ENCODE results near the gene LRRC75B.
A peak's percentile ranks its signal among the peaks of the same experiment; 100 is the strongest.

LRRC75B gene

DNA sequence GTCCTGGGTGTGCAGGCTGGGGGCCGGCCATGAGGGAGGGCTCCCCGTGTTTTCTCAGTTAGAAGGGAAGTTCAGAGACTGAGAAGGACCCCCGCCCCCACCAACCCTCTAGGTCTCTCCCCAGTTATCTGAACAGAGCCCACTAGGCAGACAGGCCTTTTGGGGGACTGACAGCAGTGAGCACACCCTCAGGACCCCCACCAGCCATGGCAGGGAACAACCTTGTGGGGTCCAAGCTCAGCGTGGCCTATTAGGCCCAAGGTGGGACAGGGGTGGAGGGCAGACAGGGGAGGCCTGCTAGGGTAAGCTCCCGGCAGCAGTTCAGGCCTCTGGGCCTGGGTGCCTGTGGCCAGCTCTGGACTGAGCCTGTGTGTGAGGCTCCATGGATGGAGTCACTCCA, 5.6 kb downstream of the LRRC75B start:
- ATAC-seq (replicated peaks) = no peak
- H3K9me3 Mint-ChIP-seq = no peaks in the 10 kb centered on the region
- no peaks in the 10 kb centered on the region for H3K36me3 Mint-ChIP-seq (ENCODE audit: insufficient read depth)
- DNase-seq = no peak
- peaks cover 2% of the 10 kb centered on the region in 2 donors for H3K4me1 Mint-ChIP-seq (ENCODE audit: low read depth in 2 of 2)
- H3K27me3 Mint-ChIP-seq = peaks cover 0 to 2% of the 10 kb centered on the region in 2 donors
- H3K4me3 Mint-ChIP-seq = no peak overlapping the region
- H3K27ac Mint-ChIP-seq = no peak overlapping the region

DNA sequence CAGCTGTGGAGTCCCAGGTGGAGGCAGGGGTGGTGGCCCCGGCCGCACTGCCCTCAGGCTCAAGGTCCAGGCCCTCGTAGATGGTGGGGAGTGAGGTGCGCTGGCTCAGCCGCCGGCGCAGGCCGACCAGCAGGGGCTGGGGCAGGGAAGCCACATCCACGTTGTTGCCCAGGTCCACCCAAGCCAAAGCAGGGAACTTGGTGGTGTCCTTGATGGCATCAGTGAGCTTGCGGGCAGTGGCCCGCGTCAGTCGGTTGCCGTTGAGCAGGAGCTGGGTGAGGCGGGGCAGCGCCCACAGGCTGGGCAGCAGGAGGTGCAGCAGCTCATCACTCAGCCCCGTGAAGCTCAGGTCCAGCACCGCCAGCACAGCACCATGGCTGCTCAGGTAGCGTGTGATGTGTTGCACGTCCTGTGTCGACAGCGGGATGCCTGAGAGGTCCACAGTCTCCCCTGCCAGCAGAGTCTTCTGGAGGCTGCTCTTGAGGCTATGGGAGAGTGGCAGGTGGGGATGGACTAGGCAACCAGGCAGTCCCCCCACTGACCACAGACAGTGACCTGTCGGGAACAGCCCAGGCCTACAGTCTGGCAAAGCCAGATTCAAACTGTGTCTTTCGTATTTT, 6.8 kb downstream of the LRRC75B start:
- DNase-seq = no peak

GRCh38 chr22:24585461-24585860, 7.4 kb downstream of the LRRC75B start:
- H3K36me3 Mint-ChIP-seq (ENCODE audit: insufficient read depth) = no peaks in the 10 kb centered on the region
- DNase-seq = no peak
- H3K9me3 Mint-ChIP-seq = no peaks in the 10 kb centered on the region
- H3K27ac Mint-ChIP-seq = no peak overlapping the region
- H3K4me3 Mint-ChIP-seq = no peak overlapping the region
- H3K4me1 Mint-ChIP-seq (ENCODE audit: low read depth in 2 of 2) = no peaks in the 10 kb centered on the region
- ATAC-seq (replicated peaks) = no peak
- H3K27me3 Mint-ChIP-seq = no peaks in the 10 kb centered on the region

More for the DNA sequence above, 6.8 kb downstream of the LRRC75B start:
- ATAC-seq (replicated peaks) = no peak
- H3K27me3 Mint-ChIP-seq = no peaks in the 10 kb centered on the region
- no peak overlapping the region for H3K4me3 Mint-ChIP-seq
- no peaks in the 10 kb centered on the region for H3K9me3 Mint-ChIP-seq
- H3K36me3 Mint-ChIP-seq (ENCODE audit: insufficient read depth) = no peaks in the 10 kb centered on the region
- H3K4me1 Mint-ChIP-seq (ENCODE audit: low read depth in 2 of 2) = no peaks in the 10 kb centered on the region
- H3K27ac Mint-ChIP-seq = no peak overlapping the region

GRCh38 chr22:24584871-24585411, 7.9 kb downstream of the LRRC75B start:
- no peaks in the 10 kb centered on the region for H3K4me1 Mint-ChIP-seq (ENCODE audit: low read depth in 2 of 2)
- H3K36me3 Mint-ChIP-seq (ENCODE audit: insufficient read depth) = no peaks in the 10 kb centered on the region
- ATAC-seq (replicated peaks) (no peak), DNase-seq (no peak)
- H3K9me3 Mint-ChIP-seq = no peaks in the 10 kb centered on the region
- H3K4me3 Mint-ChIP-seq = no peak overlapping the region
- H3K27ac Mint-ChIP-seq = no peak overlapping the region
- H3K27me3 Mint-ChIP-seq = no peaks in the 10 kb centered on the region

DNA sequence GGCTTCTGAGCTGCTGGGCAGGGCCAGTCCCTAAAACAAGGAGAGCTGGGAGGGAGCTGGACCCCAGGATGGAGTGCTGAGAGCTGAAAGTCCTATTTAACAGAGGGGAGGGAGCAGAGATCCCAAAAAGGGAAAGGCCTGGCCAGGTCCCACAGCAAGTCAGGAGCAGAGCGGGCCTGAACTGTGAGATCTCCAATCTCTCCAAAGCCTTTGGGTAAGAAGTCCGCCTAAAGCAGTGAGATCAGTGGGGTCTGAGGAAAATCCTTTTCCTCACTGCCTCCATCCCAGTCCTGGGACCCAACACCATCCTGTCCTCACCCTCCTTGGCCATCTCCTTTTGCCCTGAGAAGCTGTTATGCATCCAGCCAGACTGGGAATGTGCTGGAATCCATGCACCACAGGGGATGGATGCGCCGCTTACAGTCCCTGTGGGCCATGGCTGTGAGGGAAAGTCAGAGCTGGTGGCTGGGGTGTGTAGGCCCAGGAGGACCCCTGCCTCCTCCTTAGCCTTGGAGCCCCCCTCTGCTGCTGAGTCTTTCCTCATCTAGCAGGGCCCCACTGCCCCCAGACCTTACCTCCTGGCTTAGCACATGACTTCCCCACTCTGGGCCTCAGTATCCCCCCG, 8.6 kb downstream of the LRRC75B start:
- no peak overlapping the region for H3K4me3 Mint-ChIP-seq
- no peaks in the 10 kb centered on the region for H3K36me3 Mint-ChIP-seq (ENCODE audit: insufficient read depth)
- ATAC-seq (replicated peaks) (no peak), DNase-seq (no peak)
- H3K4me1 Mint-ChIP-seq (ENCODE audit: low read depth in 2 of 2) = no peaks in the 10 kb centered on the region
- no peak overlapping the region for H3K27ac Mint-ChIP-seq
- no peaks in the 10 kb centered on the region for H3K9me3 Mint-ChIP-seq
- H3K27me3 Mint-ChIP-seq = no peaks in the 10 kb centered on the region

- Mint-ChIP-seq H3K4me1 (ENCODE audit: low read depth in 2 of 2) (peaks cover 0 to 1% of the 10 kb centered on the region in 2 donors), H3K9me3 (no peaks in the 10 kb centered on the region), H3K36me3 (ENCODE audit: insufficient read depth) (no peaks in the 10 kb centered on the region), H3K27me3 (no peaks in the 10 kb centered on the region), H3K4me3 (no peak overlapping the region), H3K27ac (no peak overlapping the region)
- no peak for DNase-seq
- no peak for ATAC-seq (replicated peaks)
Measured at GRCh38 chr22:24583221-24584165, 9.4 kb downstream of the LRRC75B start.

- Mint-ChIP-seq H3K36me3 (ENCODE audit: insufficient read depth) (no peaks in the 10 kb centered on the region), H3K4me1 (ENCODE audit: low read depth in 2 of 2) (peaks cover 0 to 2% of the 10 kb centered on the region in 2 donors), H3K4me3 (no peak overlapping the region), H3K27me3 (no peaks in the 10 kb centered on the region), H3K27ac (no peak overlapping the region), H3K9me3 (no peaks in the 10 kb centered on the region)
- ATAC-seq (replicated peaks) = no peak
- no peak for DNase-seq
Measured at GRCh38 chr22:24582056-24582814, 10.6 kb downstream of the LRRC75B start.

DNA sequence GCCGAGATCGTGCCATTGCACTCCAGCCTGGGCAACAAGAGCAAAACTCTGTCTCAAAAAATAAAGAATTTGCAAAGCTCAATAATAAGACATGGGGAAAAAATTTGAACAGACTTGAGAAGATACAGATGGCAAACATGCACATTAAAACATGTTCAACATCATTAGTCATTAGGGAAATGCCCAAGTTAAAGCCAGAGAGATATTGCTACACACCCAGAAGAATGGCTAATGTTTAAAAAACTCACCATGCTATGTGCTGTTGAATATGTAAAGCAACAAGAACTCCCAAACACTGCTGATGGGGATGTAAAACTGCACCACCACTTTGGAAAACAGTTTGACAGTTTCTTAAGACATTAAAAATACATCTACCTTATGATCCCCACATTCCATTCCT, 12.6 kb downstream of the LRRC75B start:
- H3K4me1 Mint-ChIP-seq (ENCODE audit: low read depth in 2 of 2) = peaks cover 0 to 2% of the 10 kb centered on the region in 2 donors
- DNase-seq = no peak
- no peak overlapping the region for H3K27ac Mint-ChIP-seq
- ATAC-seq (replicated peaks) = no peak
- no peak overlapping the region for H3K4me3 Mint-ChIP-seq
- no peaks in the 10 kb centered on the region for H3K27me3 Mint-ChIP-seq
- H3K36me3 Mint-ChIP-seq (ENCODE audit: insufficient read depth) = peaks cover 14% of the 10 kb centered on the region
- no peaks in the 10 kb centered on the region for H3K9me3 Mint-ChIP-seq

DNA sequence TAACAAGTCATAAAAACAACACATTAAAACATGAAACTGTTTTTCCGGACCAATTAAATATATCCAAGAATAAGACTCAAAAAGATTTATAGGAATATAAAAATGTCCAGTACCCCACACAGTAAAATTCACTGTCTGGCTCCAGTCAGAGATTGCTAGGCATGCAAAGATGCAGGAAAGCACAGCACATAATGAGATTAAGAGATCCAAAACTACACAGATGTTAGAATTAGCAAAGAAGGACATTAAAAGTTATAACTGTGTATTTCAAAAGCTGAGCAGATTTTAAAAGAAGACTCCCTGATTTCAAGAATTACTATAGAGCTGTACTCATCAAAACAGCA, 13.6 kb downstream of the LRRC75B start:
- Mint-ChIP-seq H3K36me3 (ENCODE audit: insufficient read depth) (peaks cover 24% of the 10 kb centered on the region), H3K27ac (no peak overlapping the region), H3K4me1 (ENCODE audit: low read depth in 2 of 2) (peaks cover 0 to 2% of the 10 kb centered on the region in 2 donors), H3K9me3 (no peaks in the 10 kb centered on the region), H3K4me3 (no peak overlapping the region), H3K27me3 (no peaks in the 10 kb centered on the region)
- ATAC-seq (replicated peaks) (no peak), DNase-seq (no peak)

- Mint-ChIP-seq H3K36me3 (ENCODE audit: insufficient read depth) (peaks cover 25% of the 10 kb centered on the region), H3K27me3 (no peaks in the 10 kb centered on the region), H3K27ac (peak overlapping the region; percentile 44 to 60), H3K4me1 (ENCODE audit: low read depth in 2 of 2) (peaks cover 0 to 2% of the 10 kb centered on the region in 2 donors), H3K4me3 (no peak overlapping the region), H3K9me3 (no peaks in the 10 kb centered on the region)
- no peak for ATAC-seq (replicated peaks)
- no peak for DNase-seq
Measured at GRCh38 chr22:24578355-24579257, 14.3 kb downstream of the LRRC75B start.

DNA sequence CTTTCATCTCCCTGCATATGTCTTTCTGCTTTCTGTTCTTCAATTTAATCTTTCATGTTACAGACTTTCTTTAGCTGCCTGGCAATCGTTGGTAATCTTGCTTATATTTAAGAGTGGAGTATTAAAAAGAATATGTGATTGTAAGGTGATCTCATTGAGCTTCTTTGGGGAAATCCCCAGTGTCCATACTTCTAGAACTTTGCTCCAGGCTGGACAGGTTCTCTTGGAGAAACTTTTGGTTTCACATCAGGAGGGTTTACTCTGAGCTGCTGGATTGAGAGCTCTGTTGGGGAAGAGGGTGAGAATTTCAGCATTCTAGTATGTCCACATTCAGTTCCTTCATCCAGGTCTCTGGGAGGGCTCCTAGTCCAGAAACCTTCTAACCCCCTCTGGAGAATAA, 16.1 kb downstream of the LRRC75B start:
- H3K4me1 Mint-ChIP-seq (ENCODE audit: low read depth in 2 of 2) = peaks cover 0 to 2% of the 10 kb centered on the region in 2 donors
- H3K27me3 Mint-ChIP-seq = no peaks in the 10 kb centered on the region
- ATAC-seq (replicated peaks) (no peak), DNase-seq (no peak)
- H3K4me3 Mint-ChIP-seq = no peak overlapping the region
- peak overlapping the region; percentile 9 to 44 for H3K27ac Mint-ChIP-seq
- H3K9me3 Mint-ChIP-seq = no peaks in the 10 kb centered on the region
- H3K36me3 Mint-ChIP-seq (ENCODE audit: insufficient read depth) = peaks cover 44% of the 10 kb centered on the region

DNA sequence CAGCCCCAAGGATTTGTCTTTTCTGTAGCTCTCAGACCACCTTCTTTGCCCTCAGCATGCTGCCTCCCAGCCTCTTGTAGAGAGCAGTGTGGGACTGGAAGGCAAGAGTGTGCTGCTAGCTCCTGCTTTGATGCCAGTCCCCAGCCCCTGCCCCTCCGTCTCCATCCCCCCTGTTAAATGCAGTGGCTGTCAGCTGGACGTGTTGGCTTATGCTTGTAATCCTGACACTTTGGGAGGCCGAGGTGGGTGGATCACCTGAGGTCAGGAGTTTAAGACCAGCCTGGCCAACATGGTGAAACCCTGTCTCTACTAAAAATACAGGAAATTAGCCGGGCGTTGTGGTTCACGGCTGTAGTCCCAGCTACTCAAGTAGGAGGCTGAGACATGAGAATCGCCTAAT, 21.6 kb downstream of the LRRC75B start:
- DNase-seq = no peak
- Mint-ChIP-seq H3K4me1 (ENCODE audit: low read depth in 2 of 2) (peaks cover 6 to 11% of the 10 kb centered on the region in 2 donors), H3K36me3 (ENCODE audit: insufficient read depth) (peaks cover 90% of the 10 kb centered on the region), H3K4me3 (no peak overlapping the region), H3K27me3 (no peaks in the 10 kb centered on the region), H3K27ac (peak overlapping the region in 1 of 2 donors; percentile 19), H3K9me3 (no peaks in the 10 kb centered on the region)
- ATAC-seq (replicated peaks) = no peak

All from effector memory CD8-positive, alpha-beta T cell (primary cell).